ENCODE data around the gene EIF3B.

DNA sequence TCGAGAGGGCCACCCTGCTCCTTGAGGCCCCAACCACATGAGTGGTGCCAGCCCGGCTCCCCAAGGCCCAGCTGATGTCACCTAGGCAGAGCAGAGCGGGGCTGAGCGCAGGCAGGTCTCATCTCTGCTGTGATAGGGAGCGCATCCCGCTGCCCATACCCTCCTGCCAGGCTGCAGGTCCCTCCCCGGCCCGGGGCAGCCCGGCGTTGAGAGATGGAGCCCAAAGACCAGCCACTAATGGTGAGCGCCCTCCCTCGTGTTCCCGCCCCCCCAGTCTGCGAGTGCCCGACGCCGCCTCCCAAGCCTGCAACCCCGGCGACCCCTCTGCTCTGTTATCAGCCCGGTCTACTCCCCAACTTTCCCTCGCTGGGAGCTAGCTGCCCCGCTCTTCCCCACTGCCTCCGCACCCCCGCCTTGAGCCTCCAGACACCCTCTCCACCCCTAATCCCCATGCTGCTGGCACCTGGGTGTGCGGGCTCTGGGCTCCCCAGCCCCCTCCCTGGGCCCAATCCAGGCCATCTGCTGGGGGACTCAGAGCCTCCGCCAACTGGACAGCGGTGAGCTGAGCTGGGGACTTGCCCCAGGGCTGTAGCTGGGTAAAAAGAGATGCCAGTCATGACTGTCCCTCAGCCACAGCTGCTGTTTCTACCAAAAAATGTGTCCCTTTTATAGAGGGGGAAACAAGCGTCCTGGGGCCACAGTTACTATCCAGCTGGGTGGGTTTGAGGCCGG, 29.1 kb downstream of the EIF3B start:
- TF ChIP-seq, protein P1, sequence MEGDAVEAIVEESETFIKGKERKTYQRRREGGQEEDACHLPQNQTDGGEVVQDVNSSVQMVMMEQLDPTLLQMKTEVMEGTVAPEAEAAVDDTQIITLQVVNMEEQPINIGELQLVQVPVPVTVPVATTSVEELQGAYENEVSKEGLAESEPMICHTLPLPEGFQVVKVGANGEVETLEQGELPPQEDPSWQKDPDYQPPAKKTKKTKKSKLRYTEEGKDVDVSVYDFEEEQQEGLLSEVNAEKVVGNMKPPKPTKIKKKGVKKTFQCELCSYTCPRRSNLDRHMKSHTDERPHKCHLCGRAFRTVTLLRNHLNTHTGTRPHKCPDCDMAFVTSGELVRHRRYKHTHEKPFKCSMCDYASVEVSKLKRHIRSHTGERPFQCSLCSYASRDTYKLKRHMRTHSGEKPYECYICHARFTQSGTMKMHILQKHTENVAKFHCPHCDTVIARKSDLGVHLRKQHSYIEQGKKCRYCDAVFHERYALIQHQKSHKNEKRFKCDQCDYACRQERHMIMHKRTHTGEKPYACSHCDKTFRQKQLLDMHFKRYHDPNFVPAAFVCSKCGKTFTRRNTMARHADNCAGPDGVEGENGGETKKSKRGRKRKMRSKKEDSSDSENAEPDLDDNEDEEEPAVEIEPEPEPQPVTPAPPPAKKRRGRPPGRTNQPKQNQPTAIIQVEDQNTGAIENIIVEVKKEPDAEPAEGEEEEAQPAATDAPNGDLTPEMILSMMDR (IDR thresholded peaks at IDR 0.05; ENCODE audit: insufficient read depth, low read depth, low read length) = no peak
- TF ChIP-seq EZH2 (IDR thresholded peaks at IDR 0.05; ENCODE audit: insufficient read depth, low read length) = no peak
